ENCODE data around the gene OLFM1. TPM values are rescaled to one million over a fixed set of nuclear protein-coding genes. Genes with fewer than 3 reads are reported as not detected.

OLFM1 gene
- total RNA-seq, 1 donor from 2014 or later: not detected

DNA sequence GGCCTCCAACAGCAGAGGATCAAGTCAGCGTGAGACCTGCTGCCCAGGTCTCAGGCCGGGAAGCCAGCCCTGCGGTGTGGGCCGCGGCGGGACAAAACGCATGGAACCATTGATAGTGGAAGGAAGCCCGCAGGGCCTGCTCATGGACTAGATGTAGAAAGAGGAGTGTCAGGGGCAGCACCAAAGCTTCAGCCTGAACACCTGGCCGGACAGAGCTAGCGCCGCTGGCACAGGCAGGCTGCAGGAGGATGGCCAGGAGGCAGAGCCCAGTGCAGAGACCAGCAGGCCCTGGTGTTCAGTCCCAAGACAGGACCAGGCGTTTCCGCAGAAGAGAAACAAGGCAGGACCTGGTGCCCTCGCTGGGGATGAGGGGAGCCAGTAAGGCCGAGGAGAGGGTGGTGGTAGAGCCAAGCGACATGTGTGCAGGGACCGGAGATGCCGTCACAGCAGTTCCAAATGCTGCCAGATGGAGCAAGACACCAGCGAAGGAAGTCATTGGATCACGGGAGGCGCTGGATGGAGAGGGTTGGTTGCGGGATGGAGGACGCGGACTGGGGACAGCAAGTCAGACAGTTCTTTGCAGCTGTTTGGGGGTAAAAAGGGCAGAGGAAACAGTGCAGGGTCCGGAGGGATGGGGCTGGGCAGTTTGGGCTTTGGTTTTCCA is 42.1 kb upstream of the OLFM1 start:
- no peak overlapping the region for H3K4me3 ChIP-seq (ENCODE audit: low read depth, low read length)
- no peak for DNase-seq (ENCODE audit: low read depth)
- TF ChIP-seq, protein P1, sequence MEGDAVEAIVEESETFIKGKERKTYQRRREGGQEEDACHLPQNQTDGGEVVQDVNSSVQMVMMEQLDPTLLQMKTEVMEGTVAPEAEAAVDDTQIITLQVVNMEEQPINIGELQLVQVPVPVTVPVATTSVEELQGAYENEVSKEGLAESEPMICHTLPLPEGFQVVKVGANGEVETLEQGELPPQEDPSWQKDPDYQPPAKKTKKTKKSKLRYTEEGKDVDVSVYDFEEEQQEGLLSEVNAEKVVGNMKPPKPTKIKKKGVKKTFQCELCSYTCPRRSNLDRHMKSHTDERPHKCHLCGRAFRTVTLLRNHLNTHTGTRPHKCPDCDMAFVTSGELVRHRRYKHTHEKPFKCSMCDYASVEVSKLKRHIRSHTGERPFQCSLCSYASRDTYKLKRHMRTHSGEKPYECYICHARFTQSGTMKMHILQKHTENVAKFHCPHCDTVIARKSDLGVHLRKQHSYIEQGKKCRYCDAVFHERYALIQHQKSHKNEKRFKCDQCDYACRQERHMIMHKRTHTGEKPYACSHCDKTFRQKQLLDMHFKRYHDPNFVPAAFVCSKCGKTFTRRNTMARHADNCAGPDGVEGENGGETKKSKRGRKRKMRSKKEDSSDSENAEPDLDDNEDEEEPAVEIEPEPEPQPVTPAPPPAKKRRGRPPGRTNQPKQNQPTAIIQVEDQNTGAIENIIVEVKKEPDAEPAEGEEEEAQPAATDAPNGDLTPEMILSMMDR (conservative IDR thresholded peaks at IDR 0.05; ENCODE audit: low read depth, low read length): no peak

- H3K4me3 ChIP-seq (ENCODE audit: low read depth, low read length): no peak overlapping the region
- TF ChIP-seq, protein P1 (conservative IDR thresholded peaks at IDR 0.05; ENCODE audit: low read depth, low read length): no peak
- DNase-seq (ENCODE audit: low read depth): no peak
These were observed 41.3 kb upstream of the OLFM1 start for GRCh38 chr9:135045928-135046738.

- H3K4me3 ChIP-seq (ENCODE audit: low read depth, low read length): no peak overlapping the region
- DNase-seq (ENCODE audit: low read depth): no peak
- TF ChIP-seq, protein P1 (conservative IDR thresholded peaks at IDR 0.05; ENCODE audit: low read depth, low read length): no peak
These were observed 40.6 kb upstream of the OLFM1 start for GRCh38 chr9:135046739-135047350.

DNA sequence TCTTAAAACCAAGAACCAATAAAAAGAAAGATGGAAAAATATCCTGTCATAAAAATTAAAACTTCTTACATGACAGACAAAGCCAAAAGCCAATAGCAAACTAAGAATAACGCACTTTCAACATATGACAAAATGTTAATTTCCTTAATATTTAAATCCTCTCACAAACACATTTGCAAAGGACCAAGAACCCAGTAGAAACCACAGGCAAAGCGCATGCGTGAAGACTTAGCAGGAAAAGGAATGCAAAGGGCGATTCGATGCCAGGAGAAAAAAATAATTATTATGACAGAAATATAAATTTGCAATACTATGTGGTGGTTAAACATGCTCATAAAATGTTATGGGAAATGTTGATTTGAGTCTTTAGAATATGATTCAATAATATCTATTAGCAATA is 39.9 kb upstream of the OLFM1 start:
- no peak for DNase-seq (ENCODE audit: low read depth)
- TF ChIP-seq, protein P1 (conservative IDR thresholded peaks at IDR 0.05; ENCODE audit: low read depth, low read length): no peak
- H3K4me3 ChIP-seq (ENCODE audit: low read depth, low read length): no peak overlapping the region

DNA sequence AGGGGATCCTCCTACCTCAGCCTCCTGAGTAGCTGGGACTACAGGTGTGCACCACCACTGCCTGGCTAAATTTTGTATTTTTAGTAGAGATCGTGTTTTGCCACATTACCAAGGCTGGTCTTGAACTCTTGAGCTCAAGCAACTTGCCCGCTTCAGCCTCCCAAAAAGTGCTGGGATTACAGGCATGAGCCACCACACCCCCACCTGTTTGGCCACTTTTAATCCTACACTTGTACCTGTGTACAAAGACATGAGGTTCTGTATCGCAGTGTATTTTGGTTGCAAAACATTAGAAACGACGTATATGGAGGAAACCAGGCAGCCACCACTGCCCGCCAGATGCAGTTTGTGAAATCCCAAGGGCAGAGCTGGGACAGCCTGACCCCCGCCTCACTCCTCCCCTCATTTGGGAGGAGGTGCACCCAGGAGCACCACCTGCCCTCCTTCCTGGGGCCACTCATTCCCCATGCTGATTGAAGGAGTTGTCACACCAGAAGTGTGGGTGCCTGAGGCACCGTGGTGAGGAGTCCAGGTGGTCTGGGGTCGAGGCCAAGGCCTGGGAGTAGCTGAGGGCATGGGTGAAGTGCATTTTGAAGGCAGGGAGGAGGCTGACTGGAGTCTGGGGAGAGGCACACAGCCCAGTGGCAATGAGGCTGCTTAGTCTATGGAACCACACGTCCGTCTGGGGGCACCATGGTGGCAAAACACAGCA is 39.3 kb upstream of the OLFM1 start:
- TF ChIP-seq, protein P1 (conservative IDR thresholded peaks at IDR 0.05; ENCODE audit: low read depth, low read length): no peak
- no peak overlapping the region for H3K4me3 ChIP-seq (ENCODE audit: low read depth, low read length)
- DNase-seq (ENCODE audit: low read depth): no peak

DNA sequence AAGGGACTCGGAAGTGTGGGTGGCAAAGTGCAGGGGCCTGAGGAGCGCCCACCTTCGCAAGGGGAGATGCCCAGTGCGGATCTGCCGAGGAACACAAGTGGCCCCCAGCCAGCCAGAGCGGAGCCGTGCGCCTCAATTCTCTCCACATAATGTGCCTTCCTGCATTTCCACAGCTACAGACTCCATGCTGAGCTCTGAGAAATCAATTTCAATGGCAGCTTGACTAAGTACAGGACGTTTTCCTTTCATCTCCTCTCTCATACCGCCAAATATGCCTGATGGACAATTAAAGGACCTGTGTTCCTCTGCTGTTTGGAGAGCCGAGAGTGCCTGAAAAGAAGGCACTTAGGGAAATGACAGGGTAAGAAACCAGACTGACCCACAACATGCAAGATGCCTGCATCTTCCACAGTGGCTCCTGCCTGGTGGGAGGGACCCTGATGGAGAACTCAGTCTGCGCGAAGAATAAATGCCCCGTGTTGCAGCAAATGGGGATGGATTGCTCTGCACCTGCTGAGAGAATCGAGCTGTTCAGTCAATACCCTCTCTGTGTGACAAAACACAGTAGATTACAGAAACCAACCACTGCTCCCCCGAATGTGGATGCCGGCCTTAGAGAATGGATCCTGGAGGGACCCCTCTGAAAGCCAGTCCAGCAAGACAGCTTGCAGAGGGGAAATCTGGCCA is 38.6 kb upstream of the OLFM1 start:
- TF ChIP-seq, protein P1 (conservative IDR thresholded peaks at IDR 0.05; ENCODE audit: low read depth, low read length): no peak
- no peak overlapping the region for H3K4me3 ChIP-seq (ENCODE audit: low read depth, low read length)
- no peak for DNase-seq (ENCODE audit: low read depth)

Measured in epithelial cell of proximal tubule (primary cell).